Activated CD4-positive, CD25-positive, alpha-beta regulatory T cell treated with anti-CD3 and anti-CD28 coated beads, Interleukin-2, amount 50 U/mL, for 72 hours (primary cell): ENCODE data around the gene FRRS1.
"Not testable (repeated sequence)": the region's sequence is repeated elsewhere in the genome, so short reads cannot be mapped to it uniquely, and the experiment has no call there.

Source experiments
- DNase-seq: peaks from one replicate; pipeline ENCODE4 v3.0.0; 2021

The FRRS1 gene

DNA sequence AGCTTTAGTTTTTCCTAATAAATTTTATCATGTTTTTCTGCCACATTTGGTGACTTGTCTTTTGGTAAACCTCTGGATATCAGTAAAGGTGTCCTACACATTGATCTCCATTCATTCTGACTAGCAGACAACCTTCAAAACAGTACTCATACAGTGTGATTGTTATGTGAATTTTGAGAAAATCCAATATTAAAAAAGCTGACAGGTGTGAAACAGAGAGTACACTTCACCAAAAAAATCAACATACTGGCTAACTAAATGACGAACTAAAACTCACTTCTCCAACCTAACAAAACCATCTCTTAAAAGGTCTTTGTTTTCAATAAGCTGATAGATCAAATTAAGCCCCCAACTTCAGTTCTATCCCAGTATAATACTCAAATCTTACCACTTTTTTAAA is 1.5 kb downstream of the FRRS1 start:
- DNase-seq: no peak

DNA sequence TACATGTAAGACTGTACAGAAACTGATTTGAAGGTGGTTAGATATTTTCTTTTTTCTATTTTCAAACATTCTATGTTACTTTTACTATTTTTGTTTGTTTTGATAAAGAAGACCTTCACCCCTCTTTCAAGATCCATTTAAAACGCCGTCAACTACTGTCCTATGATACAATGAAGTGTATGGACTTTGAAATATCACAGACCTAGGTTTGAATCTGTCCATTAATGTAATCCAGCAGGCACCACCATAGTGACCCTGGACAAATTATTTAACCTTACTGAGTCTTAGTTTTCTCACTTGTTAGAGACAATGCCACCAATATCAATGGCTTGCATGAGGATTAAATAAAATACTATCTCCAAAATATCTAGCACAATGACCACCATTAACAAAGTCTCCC is 2.0 kb downstream of the FRRS1 start:
- no peak for DNase-seq

DNA sequence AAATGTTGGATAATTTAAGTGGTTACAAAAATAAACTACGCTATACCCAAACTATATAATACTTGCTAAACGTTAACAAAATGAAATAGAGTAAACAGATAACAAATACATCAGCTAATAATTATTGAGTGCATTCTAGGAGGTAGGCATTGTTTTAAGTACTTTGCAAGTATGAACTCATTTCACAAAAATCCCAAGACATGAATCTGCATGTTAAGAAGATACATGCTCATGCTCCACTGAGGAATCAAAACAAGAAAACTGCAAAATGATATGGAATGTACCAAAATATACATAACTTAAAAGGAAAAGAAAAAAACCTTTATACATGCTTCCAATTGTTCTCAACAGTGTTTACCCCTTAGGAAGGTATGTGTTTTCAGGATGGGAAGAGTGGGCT is 2.5 kb downstream of the FRRS1 start:
- no peak for DNase-seq

DNA sequence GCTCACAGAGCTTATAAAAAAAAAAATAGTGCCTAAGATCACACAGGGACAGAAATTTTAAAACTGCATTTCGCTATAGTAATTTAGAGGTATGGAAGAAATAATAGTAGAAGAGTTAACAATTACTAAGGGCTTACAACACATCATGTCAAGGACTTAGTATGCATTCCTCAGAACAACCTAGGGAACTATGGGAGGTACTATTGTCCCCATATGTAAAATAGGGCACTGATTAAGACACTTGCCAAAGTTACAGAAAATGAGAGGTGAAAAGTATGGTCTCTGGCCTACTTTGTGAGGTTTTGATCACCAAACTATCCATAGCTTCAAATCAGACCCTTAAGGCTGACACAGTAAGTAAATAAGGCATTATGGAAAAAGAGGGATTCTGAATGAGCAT is 4.7 kb downstream of the FRRS1 start:
- DNase-seq: no peak

DNA sequence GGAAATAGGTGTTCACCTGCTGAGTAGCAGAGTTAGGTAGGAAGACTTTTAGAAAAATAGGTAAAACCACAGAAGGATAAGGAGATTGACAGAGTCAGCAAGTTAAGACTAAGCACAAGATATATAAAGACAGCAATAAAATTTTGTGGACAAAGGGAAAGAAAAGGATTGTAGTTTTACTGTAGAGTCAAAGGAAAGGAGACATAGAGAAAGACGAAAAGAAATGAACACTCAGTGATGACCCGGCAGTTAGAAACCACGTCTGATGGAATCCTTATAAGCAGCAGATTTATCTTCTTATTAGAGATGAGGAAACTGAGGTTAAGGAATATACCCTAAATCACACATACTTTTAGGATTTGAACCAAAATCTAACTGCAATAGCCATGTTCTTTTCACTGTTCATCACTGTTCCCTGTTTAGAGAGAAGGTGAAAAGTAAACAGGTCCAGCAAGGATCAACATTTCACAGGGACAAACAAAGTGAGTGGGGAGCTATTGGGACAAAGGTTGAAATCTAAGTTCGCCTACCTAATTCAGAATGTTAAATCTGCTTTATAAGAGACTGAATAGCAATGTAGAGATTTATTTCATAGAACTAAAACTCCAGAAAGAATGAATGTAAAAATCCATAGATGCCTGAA is 6.8 kb downstream of the FRRS1 start:
- DNase-seq: no peak

DNA sequence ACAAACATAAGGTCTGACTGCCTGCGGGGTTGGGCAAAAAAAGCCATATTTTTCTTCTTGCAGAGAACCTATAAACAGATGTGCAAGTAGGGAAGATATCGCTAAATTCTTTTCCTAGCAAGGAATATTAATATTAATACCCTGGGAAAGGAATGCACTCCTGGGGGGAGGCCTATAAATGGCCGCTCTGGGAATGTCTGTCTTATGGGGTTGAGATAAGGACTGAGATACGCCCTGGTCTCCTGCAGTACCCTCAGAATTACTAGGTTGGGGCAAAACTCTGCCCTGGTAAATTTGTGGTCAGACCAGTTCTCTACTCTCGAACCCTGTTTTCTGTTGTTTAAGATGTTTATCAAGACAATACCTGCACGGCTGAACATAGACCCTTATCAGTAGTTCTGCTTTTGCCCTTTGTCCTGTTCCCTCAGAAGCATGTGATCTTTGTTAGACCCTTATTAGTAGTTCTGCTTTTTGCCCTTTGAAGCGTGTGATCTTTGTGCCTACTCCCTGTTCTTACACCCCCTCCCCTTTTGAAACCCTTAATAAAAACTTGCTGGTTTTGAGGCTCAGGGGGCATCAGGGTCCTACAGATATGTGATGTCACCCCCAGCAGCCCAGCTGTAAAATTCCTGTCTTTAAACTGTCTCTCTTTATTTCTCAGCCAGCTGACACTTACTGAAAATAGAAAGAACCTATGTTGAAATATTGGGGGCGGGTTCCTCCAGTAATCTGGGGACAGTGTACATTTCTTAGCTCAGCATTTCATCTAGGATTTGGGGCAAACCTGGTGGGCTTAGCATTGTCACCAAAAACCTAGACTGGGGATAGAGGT is 7.5 kb downstream of the FRRS1 start:
- DNase-seq: not testable (repeated sequence)

DNA sequence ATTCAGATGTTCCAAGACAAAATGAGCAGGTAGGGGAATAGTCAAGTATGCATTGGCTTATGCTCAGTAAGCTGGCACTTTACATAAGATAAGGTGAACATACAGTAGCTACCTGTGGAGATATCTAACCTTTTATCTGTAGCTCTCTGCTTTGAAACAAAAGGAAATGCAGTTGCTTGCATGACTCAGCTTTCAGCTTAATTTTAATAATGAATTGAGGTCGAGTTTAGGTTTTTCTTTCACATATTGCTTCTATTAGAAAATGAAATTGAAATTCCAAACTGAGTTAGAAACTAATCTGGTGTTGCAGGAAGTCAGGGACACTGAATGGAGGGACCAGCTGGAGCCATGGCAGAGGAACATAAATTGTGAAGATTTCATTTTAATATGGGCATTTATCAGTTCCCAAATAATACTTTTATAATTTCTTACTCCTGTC is 8.3 kb downstream of the FRRS1 start:
- DNase-seq: no peak

DNA sequence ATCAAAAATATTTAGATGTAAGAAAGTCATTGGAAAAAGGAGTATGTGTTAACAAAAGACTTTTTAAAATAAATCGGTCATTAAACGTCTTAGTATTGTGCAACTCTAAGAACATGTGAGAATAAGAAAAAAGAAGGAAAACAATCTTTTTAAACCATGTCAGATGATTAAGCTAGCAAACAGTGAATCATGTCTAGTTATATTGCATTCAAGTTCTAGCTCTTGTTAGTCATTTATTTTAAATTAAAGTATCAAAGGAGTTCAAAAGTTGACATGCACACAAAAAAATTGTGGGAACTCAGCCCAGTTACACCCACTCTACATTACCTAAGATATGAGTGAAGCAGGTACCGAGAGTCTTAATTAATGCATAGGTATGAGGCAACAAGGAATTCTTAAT is 9.8 kb downstream of the FRRS1 start:
- no peak for DNase-seq

DNA sequence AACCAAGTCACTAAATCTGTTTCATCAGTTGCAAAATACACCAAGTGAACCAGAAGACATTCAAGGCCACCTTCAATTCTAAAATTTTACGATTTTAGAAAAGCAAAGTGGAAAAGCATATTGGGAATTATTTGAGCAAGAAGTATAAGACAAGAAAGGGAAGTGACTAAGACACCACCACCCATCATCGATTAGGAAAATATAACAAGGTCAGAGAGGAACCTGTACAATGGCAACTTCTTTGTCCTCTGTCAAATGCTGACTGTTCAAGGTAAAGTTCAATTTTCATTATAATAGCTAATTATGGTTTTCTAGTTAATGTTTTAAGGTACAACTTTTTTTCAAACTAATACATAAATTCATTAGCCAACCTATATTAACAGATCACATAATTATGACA is 10.8 kb downstream of the FRRS1 start:
- DNase-seq: no peak

DNA sequence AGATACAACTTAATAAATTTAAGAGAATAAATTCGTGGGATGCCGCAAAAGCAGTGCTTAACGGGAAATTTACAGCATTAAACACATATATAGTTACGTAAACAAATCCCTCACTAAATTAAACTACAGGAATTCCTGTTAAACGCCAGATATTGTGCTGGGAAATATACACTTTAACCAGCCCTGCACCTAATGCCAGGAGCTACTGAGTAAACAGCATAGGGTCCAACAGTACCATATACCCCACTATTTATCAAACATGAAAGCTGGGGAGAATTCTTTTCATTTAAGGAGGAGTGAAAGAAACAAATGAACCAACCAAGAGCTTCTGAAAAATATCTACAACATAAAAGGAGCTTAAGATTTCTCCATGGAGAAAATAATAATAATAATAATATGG is 11.7 kb downstream of the FRRS1 start:
- no peak for DNase-seq

DNA sequence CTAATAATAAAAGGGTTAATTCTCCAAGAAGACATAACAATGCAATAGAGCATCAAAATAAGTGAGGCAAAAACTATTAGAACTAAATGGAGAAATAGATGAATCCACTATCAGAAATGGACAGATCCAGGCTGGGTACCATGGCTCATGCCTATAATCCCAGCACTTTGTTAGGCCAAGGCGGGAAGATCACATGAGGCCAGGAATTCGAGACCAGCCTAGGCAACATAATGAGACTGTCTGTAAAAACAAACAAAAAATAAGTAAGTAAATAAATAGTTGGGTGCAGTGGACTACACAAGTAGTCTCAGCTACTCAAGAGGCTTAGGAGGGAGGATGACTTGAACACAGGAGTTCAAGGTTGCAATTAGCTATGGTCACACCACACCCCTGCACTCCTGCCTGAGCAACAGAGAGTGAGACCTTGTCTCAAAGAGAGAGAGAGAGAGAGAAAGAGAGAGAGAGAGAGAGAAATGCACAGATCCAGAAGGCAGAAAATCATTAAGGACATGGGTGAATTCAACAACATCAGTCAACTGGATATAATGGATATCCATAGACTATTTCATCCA is 12.3 kb downstream of the FRRS1 start:
- DNase-seq: no peak

DNA sequence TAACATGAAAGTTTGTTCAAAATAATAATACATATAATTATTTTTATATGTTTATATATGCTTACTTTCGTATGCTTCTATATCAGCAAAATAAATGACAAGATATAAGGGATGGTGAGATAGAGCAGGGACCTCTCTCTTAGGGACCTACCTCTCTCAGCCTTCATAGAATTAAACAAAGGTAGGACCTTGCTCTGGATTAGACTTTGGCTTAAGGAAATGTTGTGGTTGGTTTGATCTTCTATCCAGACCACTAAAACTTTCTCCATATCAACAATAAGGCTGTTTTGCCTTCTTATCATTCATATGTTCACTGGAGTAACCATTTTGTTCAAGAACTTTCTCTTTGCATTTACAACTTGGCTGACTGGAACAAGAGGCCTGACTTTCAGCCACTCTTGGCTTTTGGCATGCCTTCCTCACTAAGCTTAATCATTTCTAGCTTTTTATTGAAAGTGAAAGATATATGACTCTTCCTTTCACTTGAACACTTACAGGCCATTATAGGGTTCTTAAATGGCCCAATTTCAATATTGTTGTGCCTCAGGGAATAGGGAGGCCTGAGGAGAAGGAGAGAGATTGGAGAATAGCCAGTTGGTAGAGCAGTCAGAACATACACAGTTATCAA is 14.4 kb downstream of the FRRS1 start:
- no peak for DNase-seq

DNA sequence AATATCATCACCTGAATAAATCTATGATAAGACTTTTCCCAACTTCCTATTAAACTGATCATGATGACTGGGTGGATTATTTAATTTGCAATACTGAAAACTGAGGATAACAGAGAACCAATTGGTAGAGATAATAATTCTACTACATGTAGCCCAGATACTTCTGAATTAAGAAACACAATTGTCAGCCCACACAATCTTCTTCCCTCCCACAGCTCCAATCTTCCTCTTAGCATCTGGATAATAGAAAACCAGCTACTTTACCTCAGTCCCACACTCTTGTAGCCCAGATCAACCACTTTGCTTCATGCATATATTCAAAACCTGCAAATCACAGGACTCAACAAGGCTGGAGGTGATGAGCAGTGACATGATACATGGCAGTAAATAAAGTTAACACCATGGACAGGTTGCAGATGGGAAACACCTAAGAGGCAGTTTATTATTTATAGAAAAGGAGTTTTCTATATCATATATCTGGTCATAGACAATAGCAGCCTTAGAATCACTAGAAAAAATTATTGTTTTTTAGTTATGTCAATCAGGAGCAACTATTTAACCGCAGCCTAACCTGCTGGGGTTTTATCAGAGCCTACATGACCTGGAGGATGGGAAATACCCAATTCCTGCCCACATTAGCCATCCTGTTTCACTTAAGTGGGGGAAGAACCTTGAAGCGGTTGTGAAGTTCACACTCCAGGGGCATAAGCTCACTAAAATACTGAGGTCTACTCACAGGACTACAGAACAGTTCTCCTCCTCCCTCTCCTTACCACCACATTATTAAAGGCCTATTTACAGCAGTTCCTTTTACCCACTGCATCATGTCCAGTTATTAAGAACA is 16.7 kb downstream of the FRRS1 start:
- no peak for DNase-seq

DNA sequence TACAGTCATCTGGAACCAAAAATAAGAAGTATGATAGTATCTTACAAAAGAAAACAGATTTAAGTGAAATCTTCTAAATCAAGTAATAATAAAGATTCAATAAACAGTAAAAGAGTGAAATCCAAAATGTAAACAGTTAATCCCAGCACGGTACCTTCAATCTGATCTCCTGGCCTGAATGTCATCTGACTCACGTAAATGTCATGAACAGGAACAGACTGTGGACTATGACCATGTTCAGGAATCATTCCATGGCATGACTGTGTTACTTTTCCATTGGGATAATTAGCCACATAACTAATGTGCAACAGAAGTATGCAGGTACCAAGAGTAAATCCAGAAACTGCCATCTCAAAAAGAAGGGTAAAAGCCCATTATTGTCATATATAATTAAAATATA is 18.0 kb downstream of the FRRS1 start:
- DNase-seq: no peak

DNA sequence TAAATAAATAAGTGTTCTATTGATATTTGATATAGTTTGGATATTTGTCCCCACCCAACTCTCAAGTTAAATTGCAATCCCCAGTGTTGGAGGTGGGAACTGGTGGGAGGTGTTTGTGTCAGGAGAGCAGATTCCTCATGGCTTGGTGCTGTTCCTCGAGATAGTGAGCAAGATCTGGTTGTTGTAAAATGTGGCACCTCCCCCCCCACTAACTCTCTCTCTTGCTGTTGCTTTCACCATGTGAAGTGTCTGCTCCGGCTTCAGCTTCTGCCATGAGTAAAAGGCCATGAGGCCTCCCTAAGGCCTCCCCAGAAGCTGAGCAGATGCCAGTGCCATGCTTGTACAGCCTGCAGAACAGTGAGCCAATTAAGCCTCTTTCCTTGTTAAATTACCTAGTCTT is 20.8 kb downstream of the FRRS1 start:
- no peak for DNase-seq

DNA sequence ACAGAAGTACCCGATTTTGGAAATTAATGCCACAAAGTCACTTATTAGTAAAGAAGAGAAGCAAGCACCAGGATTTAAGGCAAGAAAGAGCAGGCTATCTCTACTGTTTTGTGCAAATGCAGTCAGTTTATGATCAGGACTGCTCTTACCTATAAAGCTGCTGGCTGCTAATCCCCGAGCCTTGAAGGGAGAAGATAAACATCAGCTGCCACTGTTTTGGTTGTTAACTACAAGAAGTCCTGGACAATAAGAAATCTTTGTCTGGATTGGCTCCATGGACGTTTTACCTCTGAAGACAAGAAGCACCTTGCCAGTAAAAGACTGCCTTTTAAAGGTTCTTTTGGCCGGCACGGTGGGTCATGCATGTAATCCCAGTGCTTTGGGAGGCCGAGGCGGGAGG is 21.4 kb downstream of the FRRS1 start:
- no peak for DNase-seq

DNA sequence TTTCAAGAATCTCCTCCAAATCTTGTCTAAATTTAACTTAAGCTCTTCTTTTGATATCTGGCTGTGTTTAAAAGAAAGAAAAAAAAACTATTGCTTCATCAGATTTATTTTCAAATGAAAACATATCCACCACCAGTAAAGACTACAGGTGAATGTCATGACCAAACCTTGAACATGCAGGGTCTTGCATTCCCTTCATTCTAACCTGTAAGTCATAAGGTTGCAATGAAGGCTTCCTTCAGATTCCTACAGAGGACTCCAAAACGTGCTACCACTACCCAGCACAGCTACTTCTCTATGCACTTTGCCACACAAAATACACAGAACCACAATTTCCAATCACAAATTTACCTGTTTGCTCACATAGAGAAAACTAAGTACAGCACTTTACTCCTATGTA is 26.3 kb downstream of the FRRS1 start:
- no peak for DNase-seq

DNA sequence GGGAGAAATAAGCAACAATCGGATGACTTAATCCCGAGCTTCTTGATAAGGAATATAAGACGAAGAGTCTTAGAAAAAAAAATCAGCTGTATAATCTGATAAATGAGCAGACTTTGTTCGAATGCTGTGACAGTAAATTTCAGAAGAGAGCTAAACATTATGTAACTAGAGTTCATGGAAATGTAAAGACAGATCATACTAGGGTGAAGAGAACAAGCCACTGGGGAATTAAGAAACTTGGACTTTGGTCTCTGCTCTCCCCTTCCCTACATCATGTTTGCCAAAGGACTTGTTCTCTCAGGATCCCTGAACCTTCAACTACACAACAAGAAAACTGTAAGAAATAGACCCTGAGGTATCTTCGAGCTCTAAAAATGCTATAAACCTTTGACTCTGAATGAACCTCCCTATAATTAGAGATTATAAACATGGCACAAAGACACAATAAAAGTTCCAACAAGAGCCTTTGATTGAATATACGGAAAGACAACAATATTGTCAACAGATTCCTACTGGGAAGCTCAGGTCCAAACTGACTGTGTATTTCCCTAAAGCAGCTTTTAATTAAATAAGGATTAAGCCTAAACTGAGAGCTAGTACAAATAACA is 27.5 kb downstream of the FRRS1 start:
- no peak for DNase-seq

DNA sequence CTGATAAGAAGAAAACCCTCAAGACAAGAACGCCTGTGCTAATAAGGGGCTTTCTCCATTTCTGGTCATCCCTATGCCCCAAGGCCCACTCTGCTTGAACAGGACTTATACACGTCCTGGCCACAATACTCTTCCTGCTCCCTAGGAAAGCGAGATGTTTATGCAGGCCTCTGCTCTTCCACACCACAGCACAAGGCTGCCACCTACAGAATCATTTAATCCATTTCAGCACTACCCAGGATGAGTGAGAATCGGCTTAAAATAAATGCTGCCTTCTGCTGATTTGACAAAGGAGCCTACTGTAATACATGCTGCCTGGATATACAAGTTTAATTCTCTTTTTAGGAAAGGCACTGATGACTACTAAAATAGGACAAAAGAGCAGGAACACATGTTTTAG is 29.4 kb downstream of the FRRS1 start:
- DNase-seq: no peak

DNA sequence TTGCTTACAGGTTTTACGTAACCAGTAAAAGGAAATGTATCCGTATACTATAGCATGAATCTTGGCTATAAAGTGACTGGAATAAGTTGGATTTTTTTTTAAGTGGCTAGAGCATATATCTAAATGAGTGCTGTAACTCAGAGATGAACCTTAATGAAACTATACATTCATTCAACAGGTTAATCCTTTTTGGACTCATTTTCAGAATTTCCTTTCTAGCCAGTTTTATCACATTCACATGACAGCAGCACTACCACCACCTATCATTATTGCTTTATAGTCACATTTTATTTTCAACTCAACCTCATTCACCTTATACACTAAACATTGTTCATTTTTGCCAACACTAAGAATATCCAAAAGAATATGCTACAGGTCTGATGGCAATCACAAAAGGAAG is 30.6 kb downstream of the FRRS1 start:
- no peak for DNase-seq

DNA sequence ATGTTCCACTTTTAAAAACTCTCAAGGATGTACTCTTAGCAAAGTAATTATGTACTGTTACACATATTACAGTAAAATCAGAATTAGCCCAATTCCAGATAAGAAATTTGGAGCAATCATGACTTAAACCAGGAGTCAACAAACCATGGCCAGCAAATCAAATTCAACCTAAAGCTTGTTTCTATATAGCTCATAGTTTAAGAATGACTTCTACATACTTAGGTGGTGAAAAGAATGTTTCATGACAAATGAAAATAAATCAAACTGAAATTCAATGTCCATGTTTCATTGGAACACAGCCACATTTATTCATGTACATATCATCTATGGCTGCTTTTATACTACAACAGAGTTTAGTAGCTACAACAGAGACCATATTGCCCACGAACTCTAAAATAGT is 35.1 kb downstream of the FRRS1 start:
- DNase-seq: no peak

DNA sequence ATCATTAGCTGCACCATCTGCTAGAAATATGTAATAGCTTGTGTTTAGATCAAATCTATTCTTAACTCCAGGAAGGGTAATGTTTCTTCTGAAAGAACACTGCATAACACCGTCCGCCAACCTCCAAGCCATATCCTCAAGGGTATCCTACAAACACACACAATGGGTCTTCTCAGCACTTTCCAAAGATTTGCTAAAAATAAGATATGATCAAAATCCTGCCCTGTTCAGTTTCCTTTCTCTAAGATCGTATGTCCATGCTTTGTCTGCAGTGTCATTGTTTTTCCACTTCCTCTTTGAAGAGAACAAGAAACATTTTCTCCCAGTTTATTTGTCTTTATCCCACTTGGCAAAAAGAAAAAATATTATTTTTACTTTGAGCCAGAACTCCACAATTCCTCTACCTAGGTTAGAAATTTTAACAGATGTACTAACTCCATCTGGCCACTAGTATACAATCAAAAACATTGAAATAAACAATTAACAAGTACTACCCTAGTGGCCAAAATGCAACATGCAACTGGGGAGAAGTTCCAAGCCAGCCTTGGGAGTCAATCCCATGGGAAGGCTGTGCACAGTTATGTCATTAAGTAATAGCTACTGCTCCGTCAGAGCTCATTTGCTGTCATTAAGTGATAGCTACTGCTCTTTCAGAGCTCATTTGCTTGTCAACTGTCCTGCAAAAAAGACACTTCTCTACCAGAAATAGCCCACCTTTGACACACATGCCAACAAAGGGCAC is 37.8 kb downstream of the FRRS1 start:
- no peak for DNase-seq
